Testis (tissue), 3 donors: ENCODE measurements around the gene PLCL1. TPM values are rescaled to one million over a fixed set of nuclear protein-coding genes. Genes with fewer than 3 reads are reported as not detected.

Source experiments
- DNase-seq: peaks from one replicate; pipeline ENCODE4 v3.0.0-alpha.2; 2019
- H3K27ac ChIP-seq, 2 donors: fragments of 200-600 bp; sonication (generic); one replicate each; pipeline ENCODE4 v1.5.1; 2019
- H3K27me3 ChIP-seq: fragments of 200-600 bp; sonication (generic); one replicate; pipeline ENCODE4 v1.5.1; 2019
- H3K36me3 ChIP-seq: fragments of 200-600 bp; sonication (generic); one replicate; pipeline ENCODE4 v1.5.1; 2017; ENCODE audit warnings: low read depth; ENCODE audit errors: missing control alignments
- H3K4me1 ChIP-seq: fragments of 200-600 bp; sonication (generic); one replicate; pipeline ENCODE4 v1.5.1; 2019
- H3K4me3 ChIP-seq, 2 donors: fragments of 200-600 bp; sonication (generic); one replicate each; pipeline ENCODE4 v1.5.1; 2017 to 2019
- H3K9me3 ChIP-seq: fragments of 200-600 bp; sonication (generic); one replicate; pipeline ENCODE4 v1.5.1; 2017
- CTCF ChIP-seq, 3 experiments: fragments of 450-650 bp in 2 of 3; fragments of 200-600 bp in 1 of 3; sonication (generic) in 1 of 3; IDR thresholded peaks; one replicate each; pipeline ENCODE4 v1.5.1; 2016 to 2019; ENCODE audit warnings: antibody characterized with exemption in 3 of 3, mild to moderate bottlenecking in 2 of 3, moderate library complexity in 1 of 3
- POLR2A ChIP-seq: fragments of 450-650 bp; IDR thresholded peaks from one replicate; pipeline ENCODE4 v1.6.1; 2017; ENCODE audit warnings: antibody characterized with exemption, mild to moderate bottlenecking, moderate library complexity
- WGBS, 2 donors: methylation state at CpG; one replicate each; pipeline ENCODE4 v1.1.5; 2018; 5-methylcytosine and 5-hydroxymethylcytosine counted together
- intact Hi-C: fragments of 100-400 bp; cut with DNase I; formaldehyde crosslinking; loops from one replicate; pipeline ENCODE4 v1.15.1; 2023; ENCODE audit warnings: low total_unique reads
- polyA plus RNA-seq: library from polyadenylated mRNA; stranded (reverse); fragments of 350-450 nt; fragmentation: Illumina TruSeq; extraction: RNeasy Lipid Tissue Mini Kit (QIAGEN cat#74804); gene quantifications from one replicate; pipeline ENCODE4 v1.2.3, GENCODE V29; 2014; ENCODE audit warnings: low read depth, low replicate concordance; ENCODE audit not compliant: insufficient read depth
- total RNA-seq, 2 donors: library from RNA; depleted of rRNA; stranded (reverse); fragments of >200 nt; gene quantifications; one replicate each; pipeline ENCODE4 v1.2.3, GENCODE V29; 2016

PLCL1 gene
- total and polyA plus RNA-seq, 3 donors from 2014 or later, result 2.1 to 2.6 (median 2.4) TPM

GRCh38 chr2:197954328-197954727 lies 149.9 kb downstream of the PLCL1 start:
- Histone ChIP-seq H3K36me3 (no peaks in the 10 kb centered on the region), H3K9me3 (no peaks in the 10 kb centered on the region), H3K4me3 (no peak overlapping the region), H3K4me1 (no peaks in the 10 kb centered on the region), H3K27ac (no peak overlapping the region), H3K27me3 (no peaks in the 10 kb centered on the region)
- no peak for DNase-seq
- intact Hi-C loops, result no loop called here
- WGBS, 2 donors, result 82 to 88% methylated on average over 4 of the region's 4 CpGs
- no peak for TF ChIP-seq POLR2A
- no peak for TF ChIP-seq CTCF (IDR thresholded peaks at IDR 0.05)

GRCh38 chr2:197958592-197959150 lies 154.3 kb downstream of the PLCL1 start:
- WGBS, 2 donors, result 84 to 93% methylated on average over 3 of the region's 3 CpGs
- intact Hi-C loops, result no loop called here
- DNase-seq, result no peak

GRCh38 chr2:197959383-197959782 lies 155.0 kb downstream of the PLCL1 start:
- WGBS, 2 donors, result 94 to 100% methylated on average over 1 of the region's 1 CpG
- no peaks in the 10 kb centered on the region for H3K9me3 ChIP-seq
- no peak overlapping the region for H3K4me3 ChIP-seq
- intact Hi-C loops, result no loop called here
- H3K27me3 ChIP-seq, result no peaks in the 10 kb centered on the region
- H3K36me3 ChIP-seq, result no peaks in the 10 kb centered on the region
- no peak for DNase-seq
- H3K27ac ChIP-seq, result no peak overlapping the region
- no peaks in the 10 kb centered on the region for H3K4me1 ChIP-seq
- TF ChIP-seq POLR2A (no peak), CTCF (IDR thresholded peaks at IDR 0.05) (no peak)

More at GRCh38 chr2:197958592-197959150, 154.3 kb downstream of the PLCL1 start:
- Histone ChIP-seq H3K27me3 (no peaks in the 10 kb centered on the region), H3K9me3 (no peaks in the 10 kb centered on the region), H3K27ac (no peak overlapping the region), H3K4me3 (no peak overlapping the region), H3K36me3 (no peaks in the 10 kb centered on the region), H3K4me1 (no peaks in the 10 kb centered on the region)
- TF ChIP-seq CTCF (IDR thresholded peaks at IDR 0.05), result no peak
- TF ChIP-seq POLR2A, result no peak

GRCh38 chr2:197960786-197961185 lies 156.4 kb downstream of the PLCL1 start:
- no peaks in the 10 kb centered on the region for H3K27me3 ChIP-seq
- H3K36me3 ChIP-seq, result no peaks in the 10 kb centered on the region
- no peaks in the 10 kb centered on the region for H3K9me3 ChIP-seq
- no peaks in the 10 kb centered on the region for H3K4me1 ChIP-seq
- WGBS, 2 donors, result 72 to 77% methylated on average over 2 of the region's 2 CpGs
- TF ChIP-seq CTCF (IDR thresholded peaks at IDR 0.05), result no peak
- no peak for TF ChIP-seq POLR2A
- DNase-seq, result no peak
- intact Hi-C loops, result no loop called here
- no peak overlapping the region for H3K27ac ChIP-seq
- no peak overlapping the region for H3K4me3 ChIP-seq

GRCh38 chr2:197964720-197965119 lies 160.3 kb downstream of the PLCL1 start:
- intact Hi-C loops, result no loop called here
- Histone ChIP-seq H3K9me3 (no peaks in the 10 kb centered on the region), H3K4me3 (no peak overlapping the region), H3K4me1 (no peaks in the 10 kb centered on the region), H3K27me3 (no peaks in the 10 kb centered on the region), H3K36me3 (no peaks in the 10 kb centered on the region), H3K27ac (no peak overlapping the region)
- DNase-seq, result no peak
- no peak for TF ChIP-seq POLR2A
- TF ChIP-seq CTCF (IDR thresholded peaks at IDR 0.05), result no peak
